HCT116 (cell line): Measurements from ENCODE around the gene JCHAIN.

Source experiments
- CEBPB ChIP-seq: IDR thresholded peaks from 2 replicates; pipeline ENCODE4 v1.6.1; 2012; ENCODE audit warnings: low read depth
- EGR1 ChIP-seq: IDR thresholded peaks from 2 replicates; pipeline ENCODE4 v1.6.1; 2012; ENCODE audit warnings: low read depth
- ELF1 ChIP-seq: IDR thresholded peaks from 2 replicates; pipeline ENCODE4 v1.6.1; 2012; ENCODE audit warnings: low read depth, borderline replicate concordance
- EZH2 ChIP-seq: fragments of 200-600 bp; sonication (generic); IDR thresholded peaks from 2 replicates; pipeline ENCODE4 v1.6.1; 2017; ENCODE audit warnings: antibody characterized with exemption, mixed run types
- EZH2phosphoT487 ChIP-seq: fragments of 200-600 bp; IDR thresholded peaks from 2 replicates; pipeline ENCODE4 v1.6.1; 2018; ENCODE audit warnings: antibody characterized with exemption, borderline replicate concordance
- POLR2A ChIP-seq: IDR thresholded peaks from 2 replicates; pipeline ENCODE4 v1.7.0; 2011; ENCODE audit warnings: borderline replicate concordance; ENCODE audit not compliant: insufficient read depth, insufficient read length; ENCODE audit errors: extremely low read depth
- POLR2AphosphoS5 ChIP-seq: IDR thresholded peaks from 2 replicates; pipeline ENCODE4 v1.6.1; 2011; ENCODE audit warnings: mild to moderate bottlenecking, low read depth, low read length, moderate library complexity
- RAD21 ChIP-seq: IDR thresholded peaks from 2 replicates; pipeline ENCODE4 v1.6.1; 2012; ENCODE audit warnings: low read depth, mild to moderate bottlenecking
- SP1 ChIP-seq: IDR thresholded peaks from 2 replicates; pipeline ENCODE4 v1.6.1; 2012; ENCODE audit warnings: low read depth
- TCF7L2 ChIP-seq: IDR thresholded peaks from 2 replicates; pipeline ENCODE4 v1.7.0; 2011; ENCODE audit warnings: borderline replicate concordance, inconsistent platforms; ENCODE audit not compliant: insufficient read depth, insufficient read length; ENCODE audit errors: extremely low read depth
- YY1 ChIP-seq: IDR thresholded peaks from 2 replicates; pipeline ENCODE4 v1.6.1; 2011; ENCODE audit warnings: low read length, low read depth, moderate library complexity, mild to moderate bottlenecking; ENCODE audit not compliant: insufficient replicate concordance; ENCODE audit errors: extremely low read depth
- TF ChIP-seq, protein P1 (sequence below): IDR thresholded peaks from 2 replicates; pipeline ENCODE4 v1.6.1; 2012; ENCODE audit warnings: low read depth
- TF ChIP-seq, protein P2 (sequence below), 3 experiments: fragments of 200-600 bp in 1 of 3; sonication (generic) in 1 of 3; IDR thresholded peaks in 2 of 3; conservative IDR thresholded peaks in 1 of 3; 2 replicates each; pipeline ENCODE4 v1.5.1; 2012 to 2017; ENCODE audit warnings: low read depth in 2 of 3, low read length in 2 of 3, antibody characterized with exemption in 1 of 3, borderline replicate concordance in 1 of 3, control low read depth in 1 of 3, mild to moderate bottlenecking in 1 of 3, mixed read lengths in 1 of 3, mixed run types in 1 of 3, moderate library complexity in 1 of 3; ENCODE audit not compliant: insufficient read depth in 1 of 3

DNA sequence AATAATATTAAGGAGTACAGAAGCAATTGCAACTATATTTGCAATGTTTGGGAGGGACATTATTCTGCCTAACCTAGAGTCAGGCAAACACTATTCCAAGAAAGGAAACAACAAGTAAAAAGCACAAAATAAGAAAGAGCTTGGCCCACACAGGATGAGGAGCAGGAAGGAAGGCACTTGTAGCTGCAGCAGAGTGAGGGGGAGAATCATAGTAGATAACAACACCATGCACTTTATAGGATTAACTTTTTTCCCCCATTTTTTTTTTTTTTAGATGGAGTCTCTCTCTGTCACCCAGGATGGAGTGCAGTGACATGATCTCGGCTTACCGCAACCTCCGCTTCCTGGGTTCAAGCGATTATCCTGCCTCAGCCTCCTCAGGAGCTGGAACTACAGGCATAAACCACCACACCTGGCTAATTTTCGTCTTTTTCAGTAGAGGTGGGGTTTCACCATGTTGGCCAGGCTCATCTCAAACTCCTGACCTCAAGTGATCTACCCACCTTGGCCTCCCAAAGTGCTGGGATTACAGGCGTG, 10.3 kb upstream of the JCHAIN start:
- TF ChIP-seq, protein P1, sequence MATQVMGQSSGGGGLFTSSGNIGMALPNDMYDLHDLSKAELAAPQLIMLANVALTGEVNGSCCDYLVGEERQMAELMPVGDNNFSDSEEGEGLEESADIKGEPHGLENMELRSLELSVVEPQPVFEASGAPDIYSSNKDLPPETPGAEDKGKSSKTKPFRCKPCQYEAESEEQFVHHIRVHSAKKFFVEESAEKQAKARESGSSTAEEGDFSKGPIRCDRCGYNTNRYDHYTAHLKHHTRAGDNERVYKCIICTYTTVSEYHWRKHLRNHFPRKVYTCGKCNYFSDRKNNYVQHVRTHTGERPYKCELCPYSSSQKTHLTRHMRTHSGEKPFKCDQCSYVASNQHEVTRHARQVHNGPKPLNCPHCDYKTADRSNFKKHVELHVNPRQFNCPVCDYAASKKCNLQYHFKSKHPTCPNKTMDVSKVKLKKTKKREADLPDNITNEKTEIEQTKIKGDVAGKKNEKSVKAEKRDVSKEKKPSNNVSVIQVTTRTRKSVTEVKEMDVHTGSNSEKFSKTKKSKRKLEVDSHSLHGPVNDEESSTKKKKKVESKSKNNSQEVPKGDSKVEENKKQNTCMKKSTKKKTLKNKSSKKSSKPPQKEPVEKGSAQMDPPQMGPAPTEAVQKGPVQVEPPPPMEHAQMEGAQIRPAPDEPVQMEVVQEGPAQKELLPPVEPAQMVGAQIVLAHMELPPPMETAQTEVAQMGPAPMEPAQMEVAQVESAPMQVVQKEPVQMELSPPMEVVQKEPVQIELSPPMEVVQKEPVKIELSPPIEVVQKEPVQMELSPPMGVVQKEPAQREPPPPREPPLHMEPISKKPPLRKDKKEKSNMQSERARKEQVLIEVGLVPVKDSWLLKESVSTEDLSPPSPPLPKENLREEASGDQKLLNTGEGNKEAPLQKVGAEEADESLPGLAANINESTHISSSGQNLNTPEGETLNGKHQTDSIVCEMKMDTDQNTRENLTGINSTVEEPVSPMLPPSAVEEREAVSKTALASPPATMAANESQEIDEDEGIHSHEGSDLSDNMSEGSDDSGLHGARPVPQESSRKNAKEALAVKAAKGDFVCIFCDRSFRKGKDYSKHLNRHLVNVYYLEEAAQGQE: no peak
- TF ChIP-seq ELF1: no peak
- TF ChIP-seq, protein P2, sequence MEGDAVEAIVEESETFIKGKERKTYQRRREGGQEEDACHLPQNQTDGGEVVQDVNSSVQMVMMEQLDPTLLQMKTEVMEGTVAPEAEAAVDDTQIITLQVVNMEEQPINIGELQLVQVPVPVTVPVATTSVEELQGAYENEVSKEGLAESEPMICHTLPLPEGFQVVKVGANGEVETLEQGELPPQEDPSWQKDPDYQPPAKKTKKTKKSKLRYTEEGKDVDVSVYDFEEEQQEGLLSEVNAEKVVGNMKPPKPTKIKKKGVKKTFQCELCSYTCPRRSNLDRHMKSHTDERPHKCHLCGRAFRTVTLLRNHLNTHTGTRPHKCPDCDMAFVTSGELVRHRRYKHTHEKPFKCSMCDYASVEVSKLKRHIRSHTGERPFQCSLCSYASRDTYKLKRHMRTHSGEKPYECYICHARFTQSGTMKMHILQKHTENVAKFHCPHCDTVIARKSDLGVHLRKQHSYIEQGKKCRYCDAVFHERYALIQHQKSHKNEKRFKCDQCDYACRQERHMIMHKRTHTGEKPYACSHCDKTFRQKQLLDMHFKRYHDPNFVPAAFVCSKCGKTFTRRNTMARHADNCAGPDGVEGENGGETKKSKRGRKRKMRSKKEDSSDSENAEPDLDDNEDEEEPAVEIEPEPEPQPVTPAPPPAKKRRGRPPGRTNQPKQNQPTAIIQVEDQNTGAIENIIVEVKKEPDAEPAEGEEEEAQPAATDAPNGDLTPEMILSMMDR (IDR thresholded peaks at IDR 0.05 in 2 of 3, conservative IDR thresholded peaks at IDR 0.05 in 1 of 3; ENCODE audit: borderline replicate concordance in 1 of 3, insufficient read depth in 1 of 3, low read depth in 2 of 3, low read length in 2 of 3): no peak
- TF ChIP-seq EZH2: no peak
- no peak for TF ChIP-seq POLR2A
- TF ChIP-seq POLR2AphosphoS5: no peak
- TF ChIP-seq SP1: no peak
- TF ChIP-seq YY1: no peak
- no peak for TF ChIP-seq RAD21
- no peak for TF ChIP-seq EZH2phosphoT487
- TF ChIP-seq CEBPB: no peak
- TF ChIP-seq EGR1: no peak
- TF ChIP-seq TCF7L2: no peak
